ENCODE data around the gene TFRC. TPM values are rescaled to one million over a fixed set of nuclear protein-coding genes. Genes with fewer than 3 reads are reported as not detected.

Gene TFRC
- total RNA-seq, 1 experiment from 2014 or later = 604 TPM

DNA sequence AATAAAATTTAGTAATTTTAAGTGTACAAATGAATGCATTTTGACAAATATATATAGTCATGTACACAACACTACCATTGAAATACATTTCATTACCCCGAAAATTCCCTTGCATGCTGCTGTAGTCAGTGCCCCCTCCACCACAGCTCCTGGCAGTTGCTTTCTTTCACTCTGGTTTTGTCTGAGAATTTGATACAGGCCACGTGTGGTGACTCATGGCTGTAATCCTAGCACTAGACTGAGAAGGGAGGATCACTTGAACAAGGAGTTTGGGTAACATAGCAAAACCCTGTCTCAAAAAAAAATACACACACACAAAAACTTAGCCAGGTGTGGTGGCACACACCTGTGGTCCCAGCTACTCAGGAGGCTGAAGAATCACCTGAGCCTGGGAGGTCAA, 65.4 kb downstream of the TFRC start:
- ATAC-seq (no peak), DNase-seq (ENCODE audit: low read depth, low spot score) (no peak)
- Histone ChIP-seq H3K36me3 (ENCODE audit: control insufficient read depth, insufficient read depth, low read length) (no peaks in the 10 kb centered on the region), H3K27me3 (ENCODE audit: control insufficient read depth, insufficient read depth, low read length) (peaks cover 4% of the 10 kb centered on the region; the same call in 1 of the 2 replicates), H3K4me1 (ENCODE audit: control insufficient read depth, insufficient read depth, low read length) (no peaks in the 10 kb centered on the region), H3K27ac (ENCODE audit: low read length) (no peak overlapping the region), H3K9me3 (ENCODE audit: control insufficient read depth, insufficient read depth, low read depth, low read length) (0 out of 2 replicates have a peak, but pooled peaks cover 3% of the 10 kb centered on the region), H3K4me3 (ENCODE audit: low read depth in 2 of 2, low read length in 2 of 2) (no peak overlapping the region)
- in situ Hi-C loops (cut with HindIII; ENCODE audit: low pct_unique_long_range_greater_than_20kb, low sequenced_read_pairs) (no loop called here), intact Hi-C loops (cut with micrococcal nuclease; ENCODE audit: unreplicated experiment) (no loop called here)
- no peak for TF ChIP-seq SIN3A (IDR thresholded peaks at IDR 0.05; ENCODE audit: borderline replicate concordance, insufficient read depth, low read depth, low read length)
- no peak for TF ChIP-seq TCF7L2 (IDR thresholded peaks at IDR 0.05; ENCODE audit: low read depth, low read length)
- TF ChIP-seq POLR2AphosphoS5 (IDR thresholded peaks at IDR 0.05; ENCODE audit: low read depth, low read length) = no peak
- TF ChIP-seq, protein P1, sequence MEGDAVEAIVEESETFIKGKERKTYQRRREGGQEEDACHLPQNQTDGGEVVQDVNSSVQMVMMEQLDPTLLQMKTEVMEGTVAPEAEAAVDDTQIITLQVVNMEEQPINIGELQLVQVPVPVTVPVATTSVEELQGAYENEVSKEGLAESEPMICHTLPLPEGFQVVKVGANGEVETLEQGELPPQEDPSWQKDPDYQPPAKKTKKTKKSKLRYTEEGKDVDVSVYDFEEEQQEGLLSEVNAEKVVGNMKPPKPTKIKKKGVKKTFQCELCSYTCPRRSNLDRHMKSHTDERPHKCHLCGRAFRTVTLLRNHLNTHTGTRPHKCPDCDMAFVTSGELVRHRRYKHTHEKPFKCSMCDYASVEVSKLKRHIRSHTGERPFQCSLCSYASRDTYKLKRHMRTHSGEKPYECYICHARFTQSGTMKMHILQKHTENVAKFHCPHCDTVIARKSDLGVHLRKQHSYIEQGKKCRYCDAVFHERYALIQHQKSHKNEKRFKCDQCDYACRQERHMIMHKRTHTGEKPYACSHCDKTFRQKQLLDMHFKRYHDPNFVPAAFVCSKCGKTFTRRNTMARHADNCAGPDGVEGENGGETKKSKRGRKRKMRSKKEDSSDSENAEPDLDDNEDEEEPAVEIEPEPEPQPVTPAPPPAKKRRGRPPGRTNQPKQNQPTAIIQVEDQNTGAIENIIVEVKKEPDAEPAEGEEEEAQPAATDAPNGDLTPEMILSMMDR (IDR thresholded peaks at IDR 0.05) = no peak
- TF ChIP-seq, protein P2, sequence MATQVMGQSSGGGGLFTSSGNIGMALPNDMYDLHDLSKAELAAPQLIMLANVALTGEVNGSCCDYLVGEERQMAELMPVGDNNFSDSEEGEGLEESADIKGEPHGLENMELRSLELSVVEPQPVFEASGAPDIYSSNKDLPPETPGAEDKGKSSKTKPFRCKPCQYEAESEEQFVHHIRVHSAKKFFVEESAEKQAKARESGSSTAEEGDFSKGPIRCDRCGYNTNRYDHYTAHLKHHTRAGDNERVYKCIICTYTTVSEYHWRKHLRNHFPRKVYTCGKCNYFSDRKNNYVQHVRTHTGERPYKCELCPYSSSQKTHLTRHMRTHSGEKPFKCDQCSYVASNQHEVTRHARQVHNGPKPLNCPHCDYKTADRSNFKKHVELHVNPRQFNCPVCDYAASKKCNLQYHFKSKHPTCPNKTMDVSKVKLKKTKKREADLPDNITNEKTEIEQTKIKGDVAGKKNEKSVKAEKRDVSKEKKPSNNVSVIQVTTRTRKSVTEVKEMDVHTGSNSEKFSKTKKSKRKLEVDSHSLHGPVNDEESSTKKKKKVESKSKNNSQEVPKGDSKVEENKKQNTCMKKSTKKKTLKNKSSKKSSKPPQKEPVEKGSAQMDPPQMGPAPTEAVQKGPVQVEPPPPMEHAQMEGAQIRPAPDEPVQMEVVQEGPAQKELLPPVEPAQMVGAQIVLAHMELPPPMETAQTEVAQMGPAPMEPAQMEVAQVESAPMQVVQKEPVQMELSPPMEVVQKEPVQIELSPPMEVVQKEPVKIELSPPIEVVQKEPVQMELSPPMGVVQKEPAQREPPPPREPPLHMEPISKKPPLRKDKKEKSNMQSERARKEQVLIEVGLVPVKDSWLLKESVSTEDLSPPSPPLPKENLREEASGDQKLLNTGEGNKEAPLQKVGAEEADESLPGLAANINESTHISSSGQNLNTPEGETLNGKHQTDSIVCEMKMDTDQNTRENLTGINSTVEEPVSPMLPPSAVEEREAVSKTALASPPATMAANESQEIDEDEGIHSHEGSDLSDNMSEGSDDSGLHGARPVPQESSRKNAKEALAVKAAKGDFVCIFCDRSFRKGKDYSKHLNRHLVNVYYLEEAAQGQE (IDR thresholded peaks at IDR 0.05; ENCODE audit: insufficient read depth in 1 of 2, low read depth in 2 of 2, low read length in 1 of 2) = no peak
- ChIA-PET CTCF (no interaction called here), POLR2A (no interaction called here)
- no TSS peak for BruUV-seq (replicated peaks)

DNA sequence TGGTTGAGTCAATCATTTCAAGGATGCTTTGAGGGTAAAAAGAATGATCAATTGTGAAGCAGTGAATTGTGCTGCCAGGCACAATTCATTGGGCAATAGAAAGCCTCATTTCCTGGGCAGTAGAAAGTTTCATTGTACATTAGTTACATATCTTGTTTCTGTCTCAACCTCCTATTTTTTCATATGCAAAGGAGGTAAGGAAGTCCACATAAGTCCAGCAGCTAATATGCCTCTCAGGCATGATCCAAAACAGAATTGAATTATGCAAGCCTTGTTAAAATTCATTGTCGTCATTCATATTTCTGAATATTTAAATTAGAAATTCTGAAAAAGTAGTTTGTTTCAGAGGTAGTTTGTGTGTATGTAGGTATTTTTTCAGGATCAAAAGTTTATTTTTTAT, 65.8 kb downstream of the TFRC start:
- intact Hi-C loops (cut with micrococcal nuclease; ENCODE audit: unreplicated experiment) = no loop called here
- ATAC-seq (no peak), DNase-seq (ENCODE audit: low read depth, low spot score) (no peak)
- Histone ChIP-seq H3K27ac (ENCODE audit: low read length) (no peak overlapping the region), H3K4me1 (ENCODE audit: control insufficient read depth, insufficient read depth, low read length) (no peaks in the 10 kb centered on the region), H3K36me3 (ENCODE audit: control insufficient read depth, insufficient read depth, low read length) (no peaks in the 10 kb centered on the region), H3K27me3 (ENCODE audit: control insufficient read depth, insufficient read depth, low read length) (peaks cover 4% of the 10 kb centered on the region; the same call in 1 of the 2 replicates), H3K4me3 (ENCODE audit: low read depth in 2 of 2, low read length in 2 of 2) (no peak overlapping the region), H3K9me3 (ENCODE audit: control insufficient read depth, insufficient read depth, low read depth, low read length) (0 out of 2 replicates have a peak, but pooled peaks cover 3% of the 10 kb centered on the region)
- TF ChIP-seq, protein P1 (IDR thresholded peaks at IDR 0.05) = no peak
- TF ChIP-seq SIN3A (IDR thresholded peaks at IDR 0.05; ENCODE audit: borderline replicate concordance, insufficient read depth, low read depth, low read length) = no peak
- TF ChIP-seq, protein P2 (IDR thresholded peaks at IDR 0.05; ENCODE audit: insufficient read depth in 1 of 2, low read depth in 2 of 2, low read length in 1 of 2) = no peak
- TF ChIP-seq TCF7L2 (IDR thresholded peaks at IDR 0.05; ENCODE audit: low read depth, low read length) = no peak
- no peak for TF ChIP-seq POLR2AphosphoS5 (IDR thresholded peaks at IDR 0.05; ENCODE audit: low read depth, low read length)
- BruUV-seq (replicated peaks) = no TSS peak
- ChIA-PET CTCF (no interaction called here), POLR2A (no interaction called here)
- in situ Hi-C loops (cut with HindIII; ENCODE audit: low pct_unique_long_range_greater_than_20kb, low sequenced_read_pairs) = no loop called here

All from Panc1 (cell line).